CD14-positive monocyte (primary cell): ENCODE results near the gene MYH10. TPM values are rescaled to one million over a fixed set of nuclear protein-coding genes. Genes with fewer than 3 reads are reported as not detected.

ENCODE experiments used
- DNase-seq, 3 donors: peaks; one replicate each; pipeline ENCODE4 v3.0.0-alpha.2; 2011 to 2022
- H2AFZ ChIP-seq: 2 replicates; pipeline ENCODE4 v1.6.0; 2012; ENCODE audit warnings: mild to moderate bottlenecking, low read depth, low read length, inconsistent platforms; ENCODE audit not compliant: insufficient read depth, poor library complexity, severe bottlenecking
- H3K27ac ChIP-seq, 2 donors: 1 replicate in 1 of 2; 2 replicates in 1 of 2; pipeline ENCODE4 v1.5.1; 2012 to 2013; ENCODE audit warnings: low read length in 2 of 2, control low read depth in 1 of 2, inconsistent platforms in 1 of 2, low read depth in 1 of 2, mild to moderate bottlenecking in 1 of 2
- H3K27me3 ChIP-seq, 2 donors: one replicate each; pipeline versions ENCODE4 v1.6.0 to v1.6.1; 2011 to 2013; ENCODE audit warnings: low read length in 2 of 2; ENCODE audit not compliant: control insufficient read depth in 2 of 2, insufficient read depth in 2 of 2
- H3K36me3 ChIP-seq, 2 donors: replicated peaks in 1 of 2; 1 replicate in 1 of 2; 2 replicates in 1 of 2; pipeline versions ENCODE4 v1.5.1 to v1.6.1; 2012 to 2013; ENCODE audit warnings: low read length in 2 of 2, control low read depth in 1 of 2, inconsistent platforms in 1 of 2, mild to moderate bottlenecking in 1 of 2; ENCODE audit not compliant: insufficient read depth in 2 of 2, control insufficient read depth in 1 of 2
- H3K4me1 ChIP-seq, 2 donors: 1 replicate in 1 of 2; 2 replicates in 1 of 2; pipeline versions ENCODE4 v1.5.1 to v1.6.1; 2012 to 2013; ENCODE audit warnings: low read length in 2 of 2, control low read depth in 1 of 2, inconsistent platforms in 1 of 2, mild to moderate bottlenecking in 1 of 2, moderate library complexity in 1 of 2; ENCODE audit not compliant: insufficient read depth in 2 of 2, control insufficient read depth in 1 of 2
- H3K4me2 ChIP-seq: replicated peaks from 2 replicates; pipeline ENCODE3; 2012; ENCODE audit warnings: low read length, moderate library complexity, mild to moderate bottlenecking; ENCODE audit not compliant: poor library complexity, severe bottlenecking; ENCODE audit errors: extremely low read depth
- H3K4me3 ChIP-seq, 3 experiments: fragments of 200-600 bp in 1 of 3; sonication (generic) in 1 of 3; replicated peaks in 1 of 3; 1 replicate in 2 of 3; 2 replicates in 1 of 3; pipeline ENCODE4 v1.5.1; 2011 to 2013; ENCODE audit warnings: low read length in 3 of 3, mild to moderate bottlenecking in 3 of 3, control low read depth in 2 of 3, low read depth in 2 of 3, inconsistent platforms in 1 of 3, moderate library complexity in 1 of 3
- H3K79me2 ChIP-seq: 2 replicates; pipeline ENCODE4 v1.6.0; 2012; ENCODE audit warnings: mild to moderate bottlenecking, control low read depth, inconsistent platforms, low read length, moderate library complexity; ENCODE audit not compliant: insufficient read depth
- H3K9ac ChIP-seq: 2 replicates; pipeline ENCODE4 v1.6.0; 2017; ENCODE audit warnings: low read length, mild to moderate bottlenecking; ENCODE audit not compliant: insufficient read depth, poor library complexity, severe bottlenecking
- H3K9me3 ChIP-seq, 2 donors: replicated peaks in 1 of 2; 1 replicate in 1 of 2; 2 replicates in 1 of 2; pipeline versions ENCODE4 v1.5.1 to v1.6.1; 2012 to 2013; ENCODE audit warnings: low read length in 2 of 2, control low read depth in 1 of 2; ENCODE audit not compliant: control insufficient read depth in 1 of 2, insufficient read depth in 1 of 2
- H4K20me1 ChIP-seq: 2 replicates; pipeline ENCODE4 v1.6.0; 2012; ENCODE audit warnings: mild to moderate bottlenecking, low read length, control low read depth, moderate library complexity; ENCODE audit not compliant: insufficient read depth
- H3K27ac Mint-ChIP-seq, 7 donors: one replicate each; pipeline ENCODE4 v1.8.0; 2020; ENCODE audit warnings: mild to moderate bottlenecking in 7 of 7, mixed read lengths in 7 of 7, moderate library complexity in 6 of 7, inconsistent platforms in 2 of 7
- H3K27me3 Mint-ChIP-seq, 3 donors: one replicate each; pipeline ENCODE4 v1.8.0; 2021 to 2022; ENCODE audit warnings: low read depth in 3 of 3, mild to moderate bottlenecking in 3 of 3, mixed read lengths in 3 of 3, moderate library complexity in 3 of 3, inconsistent platforms in 1 of 3
- H3K36me3 Mint-ChIP-seq, 2 donors: one replicate each; pipeline ENCODE4 v1.8.0; 2020; ENCODE audit warnings: mixed read lengths in 2 of 2, inconsistent platforms in 1 of 2, mild to moderate bottlenecking in 1 of 2
- H3K4me1 Mint-ChIP-seq: one replicate; pipeline ENCODE4 v1.8.0; 2020; ENCODE audit warnings: mild to moderate bottlenecking, mixed read lengths
- H3K4me3 Mint-ChIP-seq, 2 donors: one replicate each; pipeline ENCODE4 v1.8.0; 2020; ENCODE audit warnings: mild to moderate bottlenecking in 2 of 2, mixed read lengths in 2 of 2, moderate library complexity in 1 of 2
- H3K9me3 Mint-ChIP-seq, 7 donors: one replicate each; pipeline ENCODE4 v1.8.0; 2020 to 2022; ENCODE audit warnings: mixed read lengths in 7 of 7, mild to moderate bottlenecking in 6 of 7, moderate library complexity in 6 of 7, inconsistent platforms in 2 of 7
- CTCF ChIP-seq: fragments of 200-600 bp; IDR thresholded peaks from one replicate; pipeline ENCODE4 v1.8.0; 2022; ENCODE audit warnings: antibody characterized with exemption, mild to moderate bottlenecking
- WGBS: methylation state at CpG from one replicate; pipeline ENCODE4 v1.1.5; 2013; ENCODE audit warnings: missing lambda C conversion rate; ENCODE audit not compliant: insufficient coverage; 5-methylcytosine and 5-hydroxymethylcytosine counted together
- intact Hi-C, 2 donors: fragments of 100-400 bp; cut with micrococcal nuclease; formaldehyde crosslinking; loops; one replicate each; pipeline versions ENCODE4 v1.15.0 to v1.15.1; 2023
- polyA plus RNA-seq, 3 donors: library from polyadenylated mRNA; depleted of rRNA in 1 of 3; unstranded in 2 of 3; stranded (reverse) in 1 of 3; fragments of 300-500 nt in 2 of 3; fragments of >200 nt in 1 of 3; fragmentation: Illumina TruSeq in 2 of 3; gene quantifications; 1 replicate in 2 of 3; 2 replicates in 1 of 3; pipeline ENCODE4 v1.2.3, GENCODE V29; 2012 to 2021

The MYH10 gene
- polyA plus RNA-seq, 3 donors = 0.42 to 0.65 TPM; not detected in 1

- no peak overlapping the region for H3K4me2 ChIP-seq
- H3K4me1 Mint-ChIP-seq = no peaks in the 10 kb centered on the region
- no peak overlapping the region for H3K4me3 ChIP-seq
- no peak for TF ChIP-seq CTCF
- H3K27me3 Mint-ChIP-seq = peaks cover 0 to 1% (median 0%) of the 10 kb centered on the region in 3 donors
- no peak overlapping the region for H3K4me3 Mint-ChIP-seq
- WGBS = 100% methylated on average over 2 of the region's 5 CpGs
- no peak overlapping the region for H3K27ac ChIP-seq
- no peaks in the 10 kb centered on the region for H3K27me3 ChIP-seq
- H3K9me3 ChIP-seq = peaks cover 6 to 18% of the 10 kb centered on the region in 2 donors
- no peak overlapping the region for H2AFZ ChIP-seq
- H3K79me2 ChIP-seq = no peaks in the 10 kb centered on the region
- H3K4me1 ChIP-seq = no peaks in the 10 kb centered on the region
- peaks cover 0 to 9% of the 10 kb centered on the region in 2 donors for H3K36me3 ChIP-seq
- peaks cover 8% of the 10 kb centered on the region in 2 donors for H3K36me3 Mint-ChIP-seq
- no peaks in the 10 kb centered on the region for H4K20me1 ChIP-seq
- intact Hi-C loops = no loop called here
- H3K27ac Mint-ChIP-seq = peak overlapping the region in 2 of 7 donors; percentile 25 to 31
- no peak overlapping the region for H3K9ac ChIP-seq
- peaks cover 4 to 17% (median 13%) of the 10 kb centered on the region in 7 donors for H3K9me3 Mint-ChIP-seq
- DNase-seq = no peak
Observed at GRCh38 chr17:8487743-8488142, 142.8 kb downstream of the MYH10 start.

- WGBS = 92% methylated on average over 16 of the region's 19 CpGs
- intact Hi-C loops = no loop called here
- Mint-ChIP-seq H3K27ac (no peak overlapping the region), H3K27me3 (peaks cover 0 to 1% (median 0%) of the 10 kb centered on the region in 3 donors), H3K4me1 (no peaks in the 10 kb centered on the region), H3K4me3 (no peak overlapping the region), H3K9me3 (peaks cover 8 to 23% (median 17%) of the 10 kb centered on the region in 7 donors), H3K36me3 (peaks cover 8% of the 10 kb centered on the region in 2 donors)
- no peak overlapping the region for H3K4me3 ChIP-seq
- no peaks in the 10 kb centered on the region for H3K79me2 ChIP-seq
- no peak overlapping the region for H3K9ac ChIP-seq
- no peak overlapping the region for H3K27ac ChIP-seq
- no peak overlapping the region for H2AFZ ChIP-seq
- peaks cover 12 to 18% of the 10 kb centered on the region in 2 donors for H3K9me3 ChIP-seq
- no peaks in the 10 kb centered on the region for H3K27me3 ChIP-seq
- H3K4me1 ChIP-seq = no peaks in the 10 kb centered on the region
- DNase-seq = no peak
- no peak overlapping the region for H3K4me2 ChIP-seq
- H4K20me1 ChIP-seq = no peaks in the 10 kb centered on the region
- peaks cover 0 to 9% of the 10 kb centered on the region in 2 donors for H3K36me3 ChIP-seq
- no peak for TF ChIP-seq CTCF
Observed at GRCh38 chr17:8487130-8487645, 143.3 kb downstream of the MYH10 start.
